Measurements from ENCODE around the gene PLCL2. TPM values are rescaled to one million over a fixed set of nuclear protein-coding genes. Genes with fewer than 3 reads are reported as not detected.

PLCL2 gene
- total RNA-seq, 1 donor from 2014 or later = 64.5 TPM

- intact Hi-C loops (cut with DNase I) = no loop called here
- ATAC-seq (ENCODE audit: poor library complexity) (no peak), DNase-seq (no peak)
Observed at GRCh38 chr3:17138246-17139039, 253.7 kb downstream of the PLCL2 start.
